Measurements from ENCODE around the gene PLA2G12B.

PLA2G12B gene

DNA sequence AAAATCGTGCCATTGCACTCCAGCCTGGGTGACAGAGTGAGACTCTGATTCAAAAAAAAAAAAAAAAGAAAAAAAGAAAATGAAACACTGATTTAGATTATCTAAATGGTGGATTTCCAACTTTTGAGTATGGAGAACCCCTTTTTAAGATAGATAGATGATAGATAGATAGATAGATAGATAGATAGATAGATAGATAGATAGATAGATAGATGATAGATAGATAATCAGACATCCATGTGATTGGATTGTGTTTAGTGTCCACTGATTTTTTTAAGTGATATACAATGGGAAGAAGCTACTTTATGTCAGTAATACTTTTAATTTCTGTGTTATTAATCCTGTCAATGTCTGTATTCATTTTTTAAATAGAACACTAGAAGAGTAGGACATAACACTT lies 55.1 kb downstream of the PLA2G12B start:
- H3F3A ChIP-seq (ENCODE audit: control insufficient read depth, insufficient read depth): no peaks in the 10 kb centered on the region
- no peaks in the 10 kb centered on the region for H3K36me3 ChIP-seq (ENCODE audit: control insufficient read depth, low read length)
- no peaks in the 10 kb centered on the region for H3K4me1 ChIP-seq (ENCODE audit: control insufficient read depth, low read length)
- H3K27ac ChIP-seq (ENCODE audit: low read depth, low read length): no peak overlapping the region
- no peak overlapping the region for H3K4me2 ChIP-seq (ENCODE audit: low read length)
- H4K20me1 ChIP-seq (ENCODE audit: control insufficient read depth, insufficient read depth, low read depth, low read length): no peaks in the 10 kb centered on the region
- no peak overlapping the region for H3K4me3 ChIP-seq (ENCODE audit: low read length)
- H3K9me2 ChIP-seq (replicated peaks; ENCODE audit: control insufficient read depth, low read length): no peaks in the 10 kb centered on the region
- H3K27me3 ChIP-seq (ENCODE audit: control insufficient read depth, low read length): peaks cover under 1% of the 10 kb centered on the region; the same call in 1 of the 2 replicates
- no peak for TF ChIP-seq EZH2phosphoT487 (IDR thresholded peaks at IDR 0.05; ENCODE audit: borderline replicate concordance, low read length)
- TF ChIP-seq CTCF (IDR thresholded peaks at IDR 0.05; ENCODE audit: low read depth, low read length, poor library complexity, severe bottlenecking): no peak
- H3K9me3 ChIP-seq (ENCODE audit: control insufficient read depth, insufficient read depth, low read length): no peaks in the 10 kb centered on the region
- no peaks in the 10 kb centered on the region for H3K79me2 ChIP-seq (ENCODE audit: control insufficient read depth, low read length)

DNA sequence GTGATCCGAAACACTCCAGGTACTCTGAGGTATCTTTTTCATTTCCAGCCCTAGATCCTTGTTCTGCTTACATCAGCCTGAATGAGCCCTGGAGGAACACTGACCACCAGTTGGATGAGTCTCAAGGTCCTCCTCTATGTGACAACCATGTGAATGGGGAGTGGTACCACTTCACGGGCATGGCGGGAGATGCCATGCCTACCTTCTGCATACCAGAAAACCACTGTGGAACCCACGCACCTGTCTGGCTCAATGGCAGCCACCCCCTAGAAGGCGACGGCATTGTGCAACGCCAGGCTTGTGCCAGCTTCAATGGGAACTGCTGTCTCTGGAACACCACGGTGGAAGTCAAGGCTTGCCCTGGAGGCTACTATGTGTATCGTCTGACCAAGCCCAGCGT lies 56.0 kb downstream of the PLA2G12B start:
- no peaks in the 10 kb centered on the region for H3K36me3 ChIP-seq (ENCODE audit: control insufficient read depth, low read length)
- H3K9me2 ChIP-seq (replicated peaks; ENCODE audit: control insufficient read depth, low read length): no peaks in the 10 kb centered on the region
- H3K79me2 ChIP-seq (ENCODE audit: control insufficient read depth, low read length): no peaks in the 10 kb centered on the region
- H3K27me3 ChIP-seq (ENCODE audit: control insufficient read depth, low read length): peaks cover 7% of the 10 kb centered on the region
- H3K4me1 ChIP-seq (ENCODE audit: control insufficient read depth, low read length): no peaks in the 10 kb centered on the region
- H3F3A ChIP-seq (ENCODE audit: control insufficient read depth, insufficient read depth): no peaks in the 10 kb centered on the region
- H3K4me3 ChIP-seq (ENCODE audit: low read length): no peak overlapping the region
- no peak overlapping the region for H3K27ac ChIP-seq (ENCODE audit: low read depth, low read length)
- no peaks in the 10 kb centered on the region for H3K9me3 ChIP-seq (ENCODE audit: control insufficient read depth, insufficient read depth, low read length)
- no peaks in the 10 kb centered on the region for H4K20me1 ChIP-seq (ENCODE audit: control insufficient read depth, insufficient read depth, low read depth, low read length)
- no peak for TF ChIP-seq CTCF (IDR thresholded peaks at IDR 0.05; ENCODE audit: low read depth, low read length, poor library complexity, severe bottlenecking)
- no peak for TF ChIP-seq EZH2phosphoT487 (IDR thresholded peaks at IDR 0.05; ENCODE audit: borderline replicate concordance, low read length)
- no peak overlapping the region for H3K4me2 ChIP-seq (ENCODE audit: low read length)

GRCh38 chr10:72895236-72895850 lies 59.3 kb downstream of the PLA2G12B start:
- no peaks in the 10 kb centered on the region for H3F3A ChIP-seq (ENCODE audit: control insufficient read depth, insufficient read depth)
- H3K9me3 ChIP-seq (ENCODE audit: control insufficient read depth, insufficient read depth, low read length): no peaks in the 10 kb centered on the region
- no peaks in the 10 kb centered on the region for H3K79me2 ChIP-seq (ENCODE audit: control insufficient read depth, low read length)
- no peaks in the 10 kb centered on the region for H3K36me3 ChIP-seq (ENCODE audit: control insufficient read depth, low read length)
- H3K4me2 ChIP-seq (ENCODE audit: low read length): no peak overlapping the region
- no peaks in the 10 kb centered on the region for H4K20me1 ChIP-seq (ENCODE audit: control insufficient read depth, insufficient read depth, low read depth, low read length)
- no peaks in the 10 kb centered on the region for H3K4me1 ChIP-seq (ENCODE audit: control insufficient read depth, low read length)
- H3K27ac ChIP-seq (ENCODE audit: low read depth, low read length): no peak overlapping the region
- H3K9me2 ChIP-seq (replicated peaks; ENCODE audit: control insufficient read depth, low read length): no peaks in the 10 kb centered on the region
- TF ChIP-seq CTCF (IDR thresholded peaks at IDR 0.05; ENCODE audit: low read depth, low read length, poor library complexity, severe bottlenecking): no peak
- TF ChIP-seq EZH2phosphoT487 (IDR thresholded peaks at IDR 0.05; ENCODE audit: borderline replicate concordance, low read length): no peak
- peaks cover 8% of the 10 kb centered on the region for H3K27me3 ChIP-seq (ENCODE audit: control insufficient read depth, low read length)
- H3K4me3 ChIP-seq (ENCODE audit: low read length): no peak overlapping the region

Data from DOHH2 (cell line).